Liver (tissue), 9 donors: ENCODE data around the gene NDUFAF8. TPM values are rescaled to one million over a fixed set of nuclear protein-coding genes. Genes with fewer than 3 reads are reported as not detected.

ENCODE experiments used
- DNase-seq: peaks from one replicate; pipeline ENCODE4 v3.0.0-alpha.2; 2017; ENCODE audit warnings: low spot score
- H3K27ac ChIP-seq, 2 donors: one replicate each; pipeline ENCODE4 v1.7.0; 2013; ENCODE audit warnings: inconsistent platforms in 2 of 2, low read length in 2 of 2, control low read depth in 1 of 2, low read depth in 1 of 2, mild to moderate bottlenecking in 1 of 2
- H3K27me3 ChIP-seq, 4 donors: one replicate each; pipeline versions ENCODE4 v1.6.1 to v1.7.0; 2013; ENCODE audit warnings: low read length in 3 of 4, inconsistent platforms in 1 of 4, mild to moderate bottlenecking in 1 of 4, moderate library complexity in 1 of 4; ENCODE audit not compliant: control insufficient read depth in 4 of 4, insufficient read depth in 4 of 4
- H3K36me3 ChIP-seq, 4 donors: one replicate each; pipeline versions ENCODE4 v1.6.1 to v1.7.0; 2013; ENCODE audit warnings: low read length in 3 of 4, mild to moderate bottlenecking in 3 of 4, low read depth in 1 of 4, moderate library complexity in 1 of 4; ENCODE audit not compliant: control insufficient read depth in 4 of 4, insufficient read depth in 3 of 4
- H3K4me1 ChIP-seq, 4 donors: one replicate each; pipeline versions ENCODE4 v1.6.1 to v1.7.0; 2013; ENCODE audit warnings: low read length in 3 of 4, mild to moderate bottlenecking in 3 of 4, moderate library complexity in 1 of 4; ENCODE audit not compliant: control insufficient read depth in 4 of 4, insufficient read depth in 4 of 4
- H3K4me3 ChIP-seq, 3 donors: one replicate each; pipeline versions ENCODE4 v1.6.1 to v1.7.0; 2013; ENCODE audit warnings: low read length in 3 of 3, control low read depth in 1 of 3, low read depth in 1 of 3, mild to moderate bottlenecking in 1 of 3
- H3K9ac ChIP-seq, 2 donors: one replicate each; pipeline ENCODE4 v1.7.0; 2013; ENCODE audit warnings: low read length in 2 of 2, mild to moderate bottlenecking in 2 of 2, moderate library complexity in 2 of 2, control low read depth in 1 of 2, low read depth in 1 of 2
- H3K9me3 ChIP-seq, 4 donors: one replicate each; pipeline versions ENCODE4 v1.6.1 to v1.7.0; 2013; ENCODE audit warnings: low read length in 3 of 4; ENCODE audit not compliant: control insufficient read depth in 4 of 4
- EGR1 ChIP-seq, 2 donors: IDR thresholded peaks; 2 replicates each; pipeline ENCODE4 v1.6.1; 2016 to 2018; ENCODE audit warnings: antibody characterized with exemption in 2 of 2, low read depth in 2 of 2
- FOXA1 ChIP-seq: IDR thresholded peaks from 2 replicates; pipeline ENCODE4 v1.6.1; 2016; ENCODE audit warnings: antibody characterized with exemption
- FOXA2 ChIP-seq: IDR thresholded peaks from 2 replicates; pipeline ENCODE4 v1.6.1; 2016; ENCODE audit warnings: antibody characterized with exemption
- GABPA ChIP-seq, 2 donors: IDR thresholded peaks in 1 of 2; conservative IDR thresholded peaks in 1 of 2; 2 replicates each; pipeline ENCODE4 v1.6.1; 2016; ENCODE audit warnings: antibody characterized with exemption in 2 of 2, mild to moderate bottlenecking in 1 of 2, moderate library complexity in 1 of 2
- HNF4A ChIP-seq, 2 donors: conservative IDR thresholded peaks; 2 replicates each; pipeline ENCODE4 v1.6.1; 2016; ENCODE audit warnings: antibody characterized with exemption in 2 of 2, mild to moderate bottlenecking in 2 of 2
- HNF4G ChIP-seq: IDR thresholded peaks from 2 replicates; pipeline ENCODE4 v1.6.1; 2016; ENCODE audit warnings: antibody characterized with exemption
- JUND ChIP-seq, 2 donors: IDR thresholded peaks; 2 replicates each; pipeline ENCODE4 v1.6.1; 2016; ENCODE audit warnings: antibody characterized with exemption in 2 of 2
- NR2F2 ChIP-seq: IDR thresholded peaks from 2 replicates; pipeline ENCODE4 v1.6.1; 2016; ENCODE audit warnings: antibody characterized with exemption
- RAD21 ChIP-seq, 2 donors: IDR thresholded peaks; 2 replicates each; pipeline ENCODE4 v1.6.1; 2016; ENCODE audit warnings: antibody characterized with exemption in 2 of 2, mild to moderate bottlenecking in 2 of 2
- RXRA ChIP-seq, 2 donors: IDR thresholded peaks; 2 replicates each; pipeline ENCODE4 v1.6.1; 2017 to 2018; ENCODE audit warnings: antibody characterized with exemption in 2 of 2, mild to moderate bottlenecking in 1 of 2
- SP1 ChIP-seq: IDR thresholded peaks from 2 replicates; pipeline ENCODE4 v1.6.1; 2018; ENCODE audit warnings: antibody characterized with exemption, mild to moderate bottlenecking
- TAF1 ChIP-seq: conservative IDR thresholded peaks from 2 replicates; pipeline ENCODE4 v1.6.1; 2016; ENCODE audit warnings: antibody characterized with exemption, mild to moderate bottlenecking
- YY1 ChIP-seq: IDR thresholded peaks from 2 replicates; pipeline ENCODE4 v1.6.1; 2016; ENCODE audit warnings: antibody characterized with exemption, mild to moderate bottlenecking
- WGBS: extraction: QIAGEN DNeasy Blood & Tissue Kit; methylation state at CpG from one replicate; pipeline ENCODE4 v1.1.7; 2013; 5-methylcytosine and 5-hydroxymethylcytosine counted together
- polyA plus RNA-seq, 2 donors: library from polyadenylated mRNA; stranded (reverse) in 1 of 2; unstranded in 1 of 2; fragments of 200-250 nt in 1 of 2; fragments of >200 nt in 1 of 2; fragmentation: Nextera tagmentation in 1 of 2; extraction: Ambion mirVana in 1 of 2; gene quantifications; one replicate each; pipeline versions ENCODE4 v1.2.1 to v1.2.3, GENCODE V29; 2013 to 2015
- total RNA-seq, 2 donors: library from RNA; depleted of rRNA; stranded (reverse); fragments of >200 nt; gene quantifications; one replicate each; pipeline ENCODE4 v1.2.3, GENCODE V29; 2014
- TF ChIP-seq, protein P1 (sequence below): IDR thresholded peaks from 2 replicates; pipeline ENCODE4 v1.6.1; 2016; ENCODE audit warnings: antibody characterized with exemption, mild to moderate bottlenecking
- TF ChIP-seq, protein P2 (sequence below): IDR thresholded peaks from 2 replicates; pipeline ENCODE4 v1.6.1; 2016; ENCODE audit warnings: antibody characterized with exemption
- TF ChIP-seq, protein P3 (sequence below): fragments of 150-350 bp; IDR thresholded peaks from 2 replicates; pipeline ENCODE4 v1.5.1; 2017; ENCODE audit warnings: improper control_type of control experiment, low read depth, low read length; ENCODE audit not compliant: missing input control
- TF ChIP-seq, protein P4 (sequence below): IDR thresholded peaks from 2 replicates; pipeline ENCODE4 v1.6.1; 2016; ENCODE audit warnings: antibody characterized with exemption
- TF ChIP-seq, protein P5 (sequence below): IDR thresholded peaks from 2 replicates; pipeline ENCODE4 v1.6.1; 2016; ENCODE audit warnings: antibody characterized with exemption
- donor health status: healthy.
- donor health status: healthy.
- donor health status: healthy.
- donor health status: healthy.
- donor health status: healthy.

NDUFAF8 gene
- total and polyA plus RNA-seq, 4 donors, result 8.3 to 67.4 (median 15.5) TPM

DNA sequence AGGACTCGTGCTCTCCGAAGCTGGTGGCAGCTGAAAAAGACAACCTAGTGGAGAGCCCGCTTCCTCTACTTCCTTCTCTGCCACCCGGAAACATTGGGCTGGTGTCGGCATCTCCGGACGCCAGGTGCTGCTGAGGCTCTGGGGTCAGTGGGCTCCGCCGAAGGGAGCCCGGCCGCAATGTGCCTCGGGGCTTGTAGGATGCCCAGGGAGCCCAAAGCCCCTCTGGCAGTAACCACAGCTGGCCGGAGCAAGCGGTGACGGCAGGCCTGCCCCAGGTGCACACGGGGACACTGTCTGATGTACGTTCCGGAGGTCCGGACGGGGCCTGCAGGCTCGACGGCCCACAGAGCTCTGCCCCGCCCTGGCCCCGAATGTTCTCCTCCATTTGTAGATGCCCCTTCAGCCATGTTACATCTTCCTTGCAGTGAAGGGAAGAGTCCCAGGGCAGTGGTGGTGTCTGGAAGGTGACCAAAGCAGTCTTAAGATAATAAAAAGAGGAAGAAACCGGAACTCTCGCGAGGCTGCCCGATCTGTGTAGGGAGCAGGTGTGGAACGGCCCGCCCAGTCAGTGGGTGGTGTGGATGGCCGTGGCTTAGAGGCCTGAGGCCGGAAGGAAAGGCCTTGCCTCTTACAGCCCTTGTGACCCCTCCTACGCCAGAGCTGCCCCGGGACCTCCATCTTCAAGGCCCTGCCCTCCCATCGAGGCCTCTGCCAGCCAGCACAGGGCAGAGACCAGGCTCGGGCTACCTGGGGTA is 22.6 kb downstream of the NDUFAF8 start:
- no peak for DNase-seq
- Histone ChIP-seq H3K4me3 (no peak overlapping the region), H3K4me1 (no peaks in the 10 kb centered on the region), H3K27ac (no peak overlapping the region), H3K9ac (no peak overlapping the region), H3K9me3 (no peaks in the 10 kb centered on the region), H3K27me3 (no peaks in the 10 kb centered on the region), H3K36me3 (peaks cover 13 to 83% (median 35%) of the 10 kb centered on the region in 4 donors)
- WGBS, result 96% methylated on average over 36 of the region's 36 CpGs
- TF ChIP-seq SP1 (no peak), RXRA (IDR thresholded peaks at IDR 0.05) (no peak), NR2F2 (no peak), YY1 (no peak), TAF1 (no peak), FOXA2 (no peak), HNF4G (no peak), RAD21 (IDR thresholded peaks at IDR 0.05) (no peak), JUND (IDR thresholded peaks at IDR 0.05) (no peak), HNF4A (conservative IDR thresholded peaks at IDR 0.05) (no peak), GABPA (IDR thresholded peaks at IDR 0.05 in 1 of 2, conservative IDR thresholded peaks at IDR 0.05 in 1 of 2) (no peak), EGR1 (IDR thresholded peaks at IDR 0.05; ENCODE audit: low read depth in 2 of 2) (no peak), FOXA1 (no peak)
- TF ChIP-seq, protein P1, sequence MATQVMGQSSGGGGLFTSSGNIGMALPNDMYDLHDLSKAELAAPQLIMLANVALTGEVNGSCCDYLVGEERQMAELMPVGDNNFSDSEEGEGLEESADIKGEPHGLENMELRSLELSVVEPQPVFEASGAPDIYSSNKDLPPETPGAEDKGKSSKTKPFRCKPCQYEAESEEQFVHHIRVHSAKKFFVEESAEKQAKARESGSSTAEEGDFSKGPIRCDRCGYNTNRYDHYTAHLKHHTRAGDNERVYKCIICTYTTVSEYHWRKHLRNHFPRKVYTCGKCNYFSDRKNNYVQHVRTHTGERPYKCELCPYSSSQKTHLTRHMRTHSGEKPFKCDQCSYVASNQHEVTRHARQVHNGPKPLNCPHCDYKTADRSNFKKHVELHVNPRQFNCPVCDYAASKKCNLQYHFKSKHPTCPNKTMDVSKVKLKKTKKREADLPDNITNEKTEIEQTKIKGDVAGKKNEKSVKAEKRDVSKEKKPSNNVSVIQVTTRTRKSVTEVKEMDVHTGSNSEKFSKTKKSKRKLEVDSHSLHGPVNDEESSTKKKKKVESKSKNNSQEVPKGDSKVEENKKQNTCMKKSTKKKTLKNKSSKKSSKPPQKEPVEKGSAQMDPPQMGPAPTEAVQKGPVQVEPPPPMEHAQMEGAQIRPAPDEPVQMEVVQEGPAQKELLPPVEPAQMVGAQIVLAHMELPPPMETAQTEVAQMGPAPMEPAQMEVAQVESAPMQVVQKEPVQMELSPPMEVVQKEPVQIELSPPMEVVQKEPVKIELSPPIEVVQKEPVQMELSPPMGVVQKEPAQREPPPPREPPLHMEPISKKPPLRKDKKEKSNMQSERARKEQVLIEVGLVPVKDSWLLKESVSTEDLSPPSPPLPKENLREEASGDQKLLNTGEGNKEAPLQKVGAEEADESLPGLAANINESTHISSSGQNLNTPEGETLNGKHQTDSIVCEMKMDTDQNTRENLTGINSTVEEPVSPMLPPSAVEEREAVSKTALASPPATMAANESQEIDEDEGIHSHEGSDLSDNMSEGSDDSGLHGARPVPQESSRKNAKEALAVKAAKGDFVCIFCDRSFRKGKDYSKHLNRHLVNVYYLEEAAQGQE, result no peak
- TF ChIP-seq, protein P2, sequence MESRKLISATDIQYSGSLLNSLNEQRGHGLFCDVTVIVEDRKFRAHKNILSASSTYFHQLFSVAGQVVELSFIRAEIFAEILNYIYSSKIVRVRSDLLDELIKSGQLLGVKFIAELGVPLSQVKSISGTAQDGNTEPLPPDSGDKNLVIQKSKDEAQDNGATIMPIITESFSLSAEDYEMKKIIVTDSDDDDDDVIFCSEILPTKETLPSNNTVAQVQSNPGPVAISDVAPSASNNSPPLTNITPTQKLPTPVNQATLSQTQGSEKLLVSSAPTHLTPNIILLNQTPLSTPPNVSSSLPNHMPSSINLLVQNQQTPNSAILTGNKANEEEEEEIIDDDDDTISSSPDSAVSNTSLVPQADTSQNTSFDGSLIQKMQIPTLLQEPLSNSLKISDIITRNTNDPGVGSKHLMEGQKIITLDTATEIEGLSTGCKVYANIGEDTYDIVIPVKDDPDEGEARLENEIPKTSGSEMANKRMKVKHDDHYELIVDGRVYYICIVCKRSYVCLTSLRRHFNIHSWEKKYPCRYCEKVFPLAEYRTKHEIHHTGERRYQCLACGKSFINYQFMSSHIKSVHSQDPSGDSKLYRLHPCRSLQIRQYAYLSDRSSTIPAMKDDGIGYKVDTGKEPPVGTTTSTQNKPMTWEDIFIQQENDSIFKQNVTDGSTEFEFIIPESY, result no peak
- TF ChIP-seq, protein P3, sequence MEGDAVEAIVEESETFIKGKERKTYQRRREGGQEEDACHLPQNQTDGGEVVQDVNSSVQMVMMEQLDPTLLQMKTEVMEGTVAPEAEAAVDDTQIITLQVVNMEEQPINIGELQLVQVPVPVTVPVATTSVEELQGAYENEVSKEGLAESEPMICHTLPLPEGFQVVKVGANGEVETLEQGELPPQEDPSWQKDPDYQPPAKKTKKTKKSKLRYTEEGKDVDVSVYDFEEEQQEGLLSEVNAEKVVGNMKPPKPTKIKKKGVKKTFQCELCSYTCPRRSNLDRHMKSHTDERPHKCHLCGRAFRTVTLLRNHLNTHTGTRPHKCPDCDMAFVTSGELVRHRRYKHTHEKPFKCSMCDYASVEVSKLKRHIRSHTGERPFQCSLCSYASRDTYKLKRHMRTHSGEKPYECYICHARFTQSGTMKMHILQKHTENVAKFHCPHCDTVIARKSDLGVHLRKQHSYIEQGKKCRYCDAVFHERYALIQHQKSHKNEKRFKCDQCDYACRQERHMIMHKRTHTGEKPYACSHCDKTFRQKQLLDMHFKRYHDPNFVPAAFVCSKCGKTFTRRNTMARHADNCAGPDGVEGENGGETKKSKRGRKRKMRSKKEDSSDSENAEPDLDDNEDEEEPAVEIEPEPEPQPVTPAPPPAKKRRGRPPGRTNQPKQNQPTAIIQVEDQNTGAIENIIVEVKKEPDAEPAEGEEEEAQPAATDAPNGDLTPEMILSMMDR, result no peak
- TF ChIP-seq, protein P4, sequence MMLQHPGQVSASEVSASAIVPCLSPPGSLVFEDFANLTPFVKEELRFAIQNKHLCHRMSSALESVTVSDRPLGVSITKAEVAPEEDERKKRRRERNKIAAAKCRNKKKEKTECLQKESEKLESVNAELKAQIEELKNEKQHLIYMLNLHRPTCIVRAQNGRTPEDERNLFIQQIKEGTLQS, result no peak
- TF ChIP-seq, protein P5, sequence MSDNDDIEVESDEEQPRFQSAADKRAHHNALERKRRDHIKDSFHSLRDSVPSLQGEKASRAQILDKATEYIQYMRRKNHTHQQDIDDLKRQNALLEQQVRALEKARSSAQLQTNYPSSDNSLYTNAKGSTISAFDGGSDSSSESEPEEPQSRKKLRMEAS, result no peak
